ENCODE results near the gene NRTN. TPM values are rescaled to one million over a fixed set of nuclear protein-coding genes. Genes with fewer than 3 reads are reported as not detected.
A peak's percentile ranks its signal among the peaks of the same experiment; 100 is the strongest.

The NRTN gene
- total and polyA plus RNA-seq, 2 of the 13 experiments (the other 11 are each of a cell fraction or from before 2014, with no cell fraction given), result 4.1 to 5.3 TPM

GRCh38 chr19:5839065-5840017, 34.5 kb downstream of the NRTN start, which contains the start of gene FUT6 (continued):
- TF ChIP-seq ZNF281 (CRISPR knock-in tag; IDR thresholded peaks at IDR 0.05; ENCODE audit: borderline replicate concordance) (peak; percentile 5; the same call in 1 of the 2 replicates), GTF3A (CRISPR knock-in tag; conservative IDR thresholded peaks at IDR 0.05) (no peak), ZNF460 (CRISPR knock-in tag; IDR thresholded peaks at IDR 0.05; ENCODE audit: borderline replicate concordance) (0 out of 2 replicates have a peak, but pooled peaks have one; percentile 27), ZNF772 (CRISPR knock-in tag; IDR thresholded peaks at IDR 0.05) (peak; percentile 44; the same call in 1 of the 2 replicates), CAMTA2 (CRISPR knock-in tag; IDR thresholded peaks at IDR 0.05; ENCODE audit: borderline replicate concordance) (no peak), MED8 (CRISPR knock-in tag; IDR thresholded peaks at IDR 0.05; ENCODE audit: insufficient replicate concordance) (no peak), HNF4A (CRISPR knock-in tag; IDR thresholded peaks at IDR 0.05) (peak; percentile 85), HOXA5 (CRISPR knock-in tag; IDR thresholded peaks at IDR 0.05) (0 out of 2 replicates have a peak, but pooled peaks have one; percentile 41), ZNF503 (CRISPR knock-in tag; IDR thresholded peaks at IDR 0.05) (no peak), SOX6 (IDR thresholded peaks at IDR 0.05) (no peak), SOX6 (CRISPR knock-in tag; IDR thresholded peaks at IDR 0.05) (peak; percentile 23; the same call in 1 of the 2 replicates), FOXA3 (CRISPR knock-in tag; IDR thresholded peaks at IDR 0.05) (peak; percentile 55), ZNF781 (CRISPR knock-in tag; IDR thresholded peaks at IDR 0.05; ENCODE audit: borderline replicate concordance, not compliant biosample characterization) (peak; percentile 20), ZBTB3 (CRISPR knock-in tag; IDR thresholded peaks at IDR 0.05; ENCODE audit: borderline replicate concordance, low read depth) (peak; percentile 45; the same call in 1 of the 2 replicates), RAD21 (CRISPR knock-in tag; IDR thresholded peaks at IDR 0.05) (no peak), ZBTB7A (CRISPR knock-in tag; IDR thresholded peaks at IDR 0.05) (0 out of 2 replicates have a peak, but pooled peaks have one; percentile 50), ERF (CRISPR knock-in tag; IDR thresholded peaks at IDR 0.05) (peak; percentile 87), GATAD2A (CRISPR knock-in tag; IDR thresholded peaks at IDR 0.05) (peak; percentile 75), MYPOP (CRISPR knock-in tag; IDR thresholded peaks at IDR 0.05) (no peak), NR2F6 (IDR thresholded peaks at IDR 0.05) (peak; percentile 50; the same call in 1 of the 2 replicates), NR2F6 (CRISPR knock-in tag; IDR thresholded peaks at IDR 0.05) (peak; percentile 67), ARID2 (CRISPR knock-in tag; IDR thresholded peaks at IDR 0.05; ENCODE audit: borderline replicate concordance) (peak; percentile 3; the same call in 1 of the 2 replicates), RARG (CRISPR knock-in tag; IDR thresholded peaks at IDR 0.05; ENCODE audit: low read depth) (no peak), NR2F1 (CRISPR knock-in tag; IDR thresholded peaks at IDR 0.05) (peak in 1 of 2 experiments; percentile 26; a peak in 1 of 4 replicates), KDM1A (CRISPR knock-in tag; IDR thresholded peaks at IDR 0.05) (peak; percentile 57; the same call in 1 of the 2 replicates)
